Cardiac muscle cell (in vitro differentiated cells and primary cell): Measurements from ENCODE around the gene CCIN. TPM values are rescaled to one million over a fixed set of nuclear protein-coding genes. Genes with fewer than 3 reads are reported as not detected.
A peak's percentile ranks its signal among the peaks of the same experiment; 100 is the strongest.

Experiments
- DNase-seq, 2 donors: peaks; one replicate each; pipeline versions ENCODE4 v3.0.0 to v3.0.0-alpha.2; 2010 to 2017; ENCODE audit warnings: low read depth in 1 of 2, low spot score in 1 of 2
- H3K27ac ChIP-seq: fragments of 200-600 bp; sonication (generic); 2 replicates; pipeline ENCODE4 v1.5.1; 2016
- H3K27me3 ChIP-seq: fragments of 200-600 bp; sonication (generic); 2 replicates; pipeline ENCODE4 v1.6.0; 2016; ENCODE audit warnings: control low read depth
- H3K36me3 ChIP-seq: fragments of 200-600 bp; sonication (generic); 2 replicates; pipeline ENCODE4 v1.5.1; 2016; ENCODE audit warnings: control low read depth
- H3K4me1 ChIP-seq: fragments of 200-600 bp; sonication (generic); 2 replicates; pipeline ENCODE4 v1.8.1; 2017; ENCODE audit warnings: low read depth, mild to moderate bottlenecking, mixed run types
- H3K4me3 ChIP-seq: fragments of 200-600 bp; sonication (generic); 2 replicates; pipeline ENCODE4 v1.5.1; 2016; ENCODE audit warnings: mild to moderate bottlenecking
- H3K9me3 ChIP-seq: fragments of 200-600 bp; sonication (generic); 2 replicates; pipeline ENCODE4 v1.5.1; 2017; ENCODE audit warnings: low read depth, mild to moderate bottlenecking, control low read depth
- CTCF ChIP-seq: IDR thresholded peaks from 2 replicates; pipeline ENCODE4 v1.5.1; 2012; ENCODE audit warnings: low read depth, mild to moderate bottlenecking, low read length
- polyA plus RNA-seq: library from polyadenylated mRNA; unstranded; fragments of >200 nt; fragmentation: Nextera tagmentation; extraction: Ambion mirVana; gene quantifications from 2 replicates; pipeline ENCODE4 v1.2.1, GENCODE V29; 2016
- total RNA-seq: library from RNA; depleted of rRNA; stranded (reverse); fragments of >200 nt; gene quantifications from 2 replicates; pipeline ENCODE4 v1.2.3, GENCODE V29; 2016

CCIN gene
- total and polyA plus RNA-seq, 2 experiments from 2014 or later = 0.39 TPM; not detected in 1

GRCh38 chr9:36189976-36190375 is 20.8 kb downstream of the CCIN start:
- Histone ChIP-seq H3K4me1 (peaks cover 41% of the 10 kb centered on the region), H3K27ac (peak overlapping the region; percentile 94), H3K36me3 (no peaks in the 10 kb centered on the region), H3K27me3 (no peaks in the 10 kb centered on the region), H3K4me3 (peak overlapping the region; percentile 68), H3K9me3 (no peaks in the 10 kb centered on the region)
- TF ChIP-seq CTCF = no peak
- DNase-seq = peak in 1 of 2 donors; percentile 29

GRCh38 chr9:36190388-36191289 is 21.5 kb downstream of the CCIN start, which contains the start of gene CLTA:
Gene CLTA (plus strand): TSS chr9:36190921. CDS start chr9:36191057, 136 bp downstream.
- peak; percentile 62 for TF ChIP-seq CTCF
- H3K9me3 ChIP-seq = no peaks in the 10 kb centered on the region
- H3K4me1 ChIP-seq = peaks cover 41% of the 10 kb centered on the region
- no peaks in the 10 kb centered on the region for H3K27me3 ChIP-seq
- no peaks in the 10 kb centered on the region for H3K36me3 ChIP-seq
- peak; percentile 99 for DNase-seq
- H3K27ac ChIP-seq = peak within 1 kb of the TSS; percentile 94
- peak within 1 kb of the TSS; percentile 68 for H3K4me3 ChIP-seq

GRCh38 chr9:36191290-36191645 is 22.1 kb downstream of the CCIN start:
- Histone ChIP-seq H3K27ac (peak overlapping the region; percentile 93), H3K27me3 (no peaks in the 10 kb centered on the region), H3K9me3 (no peaks in the 10 kb centered on the region), H3K36me3 (no peaks in the 10 kb centered on the region), H3K4me1 (peaks cover 41% of the 10 kb centered on the region), H3K4me3 (peak overlapping the region; percentile 68)
- TF ChIP-seq CTCF = no peak
- DNase-seq = peak; percentile 41 to 47

GRCh38 chr9:36191686-36192085 is 22.5 kb downstream of the CCIN start:
- Histone ChIP-seq H3K27me3 (no peaks in the 10 kb centered on the region), H3K36me3 (no peaks in the 10 kb centered on the region), H3K4me3 (peak overlapping the region; percentile 68), H3K27ac (peak overlapping the region; percentile 93), H3K4me1 (peaks cover 41% of the 10 kb centered on the region), H3K9me3 (no peaks in the 10 kb centered on the region)
- no peak for TF ChIP-seq CTCF
- DNase-seq = no peak

- Histone ChIP-seq H3K4me1 (peaks cover 41% of the 10 kb centered on the region), H3K9me3 (no peaks in the 10 kb centered on the region), H3K27me3 (no peaks in the 10 kb centered on the region), H3K4me3 (peak overlapping the region; percentile 68), H3K36me3 (no peaks in the 10 kb centered on the region), H3K27ac (no peak overlapping the region)
- no peak for TF ChIP-seq CTCF
- DNase-seq = peak in 1 of 2 donors; percentile 37
Measured at GRCh38 chr9:36192196-36192595, 23.0 kb downstream of the CCIN start.
